PFSK-1 (cell line): ENCODE measurements around the gene MYG1.

Source experiments
- REST ChIP-seq, 2 experiments: IDR thresholded peaks; 2 replicates each; pipeline versions ENCODE4 v1.6.1 to v1.8.0; 2011 to 2012; ENCODE audit warnings: low read depth in 2 of 2, low read length in 2 of 2, control low read depth in 1 of 2, inconsistent platforms in 1 of 2, mild to moderate bottlenecking in 1 of 2, moderate library complexity in 1 of 2; ENCODE audit not compliant: insufficient read depth in 1 of 2
- TAF1 ChIP-seq: IDR thresholded peaks from 2 replicates; pipeline ENCODE4 v1.6.1; 2012; ENCODE audit warnings: low read length, control low read depth, borderline replicate concordance; ENCODE audit not compliant: insufficient read depth

GRCh38 chr12:53325511-53326061 lies 26.1 kb downstream of the MYG1 start:
- no peak for TF ChIP-seq REST (IDR thresholded peaks at IDR 0.05; ENCODE audit: insufficient read depth in 1 of 2, low read depth in 2 of 2, low read length in 2 of 2)
- no peak for TF ChIP-seq TAF1
